PC-9 (cell line): Measurements from ENCODE around the gene DDX42. TPM values are rescaled to one million over a fixed set of nuclear protein-coding genes. Genes with fewer than 3 reads are reported as not detected.

Experiments used
- BruUV-seq: library from RNA; stranded (reverse); fragments of 400-500 nt; replicated peaks from 2 replicates; lab custom pipeline; 2021; lab: Mats Ljungman, UMichigan
- CTCF ChIA-PET: fragments of 300-600 bp; sonication (Branson Sonifier 250); formaldehyde crosslinking; loops from one replicate; lab custom pipeline; 2022; ENCODE audit warnings: antibody characterized with exemption; lab: Charles Lee
- POLR2A ChIA-PET: fragments of 300-600 bp; sonication (Branson Sonifier 250); formaldehyde crosslinking; loops from one replicate; lab custom pipeline; 2022; ENCODE audit warnings: antibody characterized with exemption; ENCODE audit not compliant: unreplicated experiment; lab: Charles Lee
- DNase-seq, 2 experiments: peaks; one replicate each; pipeline versions ENCODE4 v3.0.0 to v3.0.0-alpha.2; 2015 to 2022; ENCODE audit warnings: mixed read lengths in 1 of 2
- H2AFZ ChIP-seq: fragments of 200-600 bp; sonication (generic); 2 replicates; pipeline ENCODE4 v1.8.1; 2017; ENCODE audit warnings: antibody characterized with exemption
- H3F3A ChIP-seq: fragments of 200-600 bp; sonication (generic); 2 replicates; pipeline ENCODE4 v1.8.1; 2017; ENCODE audit warnings: antibody characterized with exemption, mild to moderate bottlenecking, low read depth; ENCODE audit not compliant: insufficient read depth
- H3K27ac ChIP-seq: fragments of 200-600 bp; sonication (generic); 2 replicates; pipeline ENCODE4 v1.6.1; 2016; ENCODE audit warnings: mixed run types
- H3K27me3 ChIP-seq: fragments of 200-600 bp; sonication (generic); 2 replicates; pipeline ENCODE4 v1.6.1; 2016; ENCODE audit warnings: low read depth, mixed run types; ENCODE audit not compliant: insufficient read depth
- H3K36me3 ChIP-seq: fragments of 200-600 bp; sonication (generic); 2 replicates; pipeline ENCODE4 v1.6.1; 2016; ENCODE audit warnings: low read depth, mixed run types
- H3K4me1 ChIP-seq: fragments of 200-600 bp; sonication (generic); replicated peaks from 2 replicates; pipeline ENCODE4 v1.6.1; 2016; ENCODE audit warnings: mixed run types; ENCODE audit not compliant: insufficient read depth
- H3K4me2 ChIP-seq: fragments of 200-600 bp; sonication (generic); 2 replicates; pipeline ENCODE4 v1.6.1; 2017; ENCODE audit warnings: mixed run types
- H3K4me3 ChIP-seq: fragments of 200-600 bp; sonication (generic); 2 replicates; pipeline ENCODE4 v1.6.1; 2016; ENCODE audit warnings: mixed run types
- H3K79me2 ChIP-seq: fragments of 200-600 bp; sonication (generic); 2 replicates; pipeline ENCODE4 v1.6.1; 2017; ENCODE audit warnings: low read depth, mixed run types
- H3K9me2 ChIP-seq: fragments of 200-600 bp; sonication (generic); 2 replicates; pipeline ENCODE4 v1.8.1; 2017; ENCODE audit warnings: mild to moderate bottlenecking; ENCODE audit not compliant: insufficient read depth
- H3K9me3 ChIP-seq: fragments of 200-600 bp; sonication (generic); 2 replicates; pipeline ENCODE4 v1.8.1; 2016; ENCODE audit warnings: low read depth; ENCODE audit not compliant: insufficient read depth
- H4K20me1 ChIP-seq: fragments of 200-600 bp; sonication (generic); 2 replicates; pipeline ENCODE4 v1.8.1; 2017; ENCODE audit not compliant: insufficient read depth
- EZH2 ChIP-seq: fragments of 200-600 bp; sonication (generic); IDR thresholded peaks from 2 replicates; pipeline ENCODE4 v1.8.0; 2017; ENCODE audit warnings: antibody characterized with exemption, low read depth
- intact Hi-C: fragments of 100-400 bp; cut with micrococcal nuclease; formaldehyde crosslinking; loops from one replicate; pipeline ENCODE4 v1.10.0; 2022; ENCODE audit not compliant: unreplicated experiment
- total RNA-seq: library from RNA; stranded (reverse); gene quantifications from 2 replicates; pipeline ENCODE4 v1.2.3, GENCODE V29; 2021
- TF ChIP-seq, protein P1 (sequence below): fragments of 200-600 bp; sonication (generic); conservative IDR thresholded peaks from 2 replicates; pipeline ENCODE4 v1.6.1; 2017; ENCODE audit warnings: mixed run types, antibody characterized with exemption, mild to moderate bottlenecking, moderate library complexity

The DDX42 gene
- total RNA-seq, 1 experiment from 2014 or later, result 107 TPM

DNA sequence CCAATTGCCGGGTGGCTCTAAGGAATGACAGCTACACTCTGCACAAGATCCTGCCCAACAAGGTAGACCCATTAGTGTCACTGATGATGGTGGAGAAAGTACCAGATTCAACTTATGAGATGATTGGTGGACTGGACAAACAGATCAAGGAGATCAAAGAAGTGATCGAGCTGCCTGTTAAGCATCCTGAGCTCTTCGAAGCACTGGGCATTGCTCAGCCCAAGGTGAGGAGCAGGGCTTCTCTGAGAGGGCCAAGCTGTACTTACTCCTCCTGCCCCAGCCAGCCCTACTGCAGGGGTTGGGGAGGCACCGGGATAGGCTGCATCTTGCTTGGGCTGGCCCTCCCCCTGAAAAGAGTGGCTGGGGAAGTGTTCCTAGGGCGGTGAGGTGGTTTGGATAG is 56.3 kb downstream of the DDX42 start:
- H3K4me3 ChIP-seq, result no peak overlapping the region
- POLR2A ChIA-PET, result interaction anchor here (0.6 kb wide), 1 partner anchor 79 kb away, joined by 4 read pairs; no protein-coding TSS in a partner anchor
- H3K36me3 ChIP-seq, result peaks cover 31% of the 10 kb centered on the region
- TF ChIP-seq EZH2, result no peak
- BruUV-seq, result no TSS peak
- no peaks in the 10 kb centered on the region for H3K9me2 ChIP-seq
- no peak overlapping the region for H3K27ac ChIP-seq
- no peaks in the 10 kb centered on the region for H3K9me3 ChIP-seq
- CTCF ChIA-PET, result no interaction called here
- H3K79me2 ChIP-seq, result peaks cover 42% of the 10 kb centered on the region
- DNase-seq, result no peak
- peaks cover 18% of the 10 kb centered on the region for H3K4me1 ChIP-seq
- peaks cover 10% of the 10 kb centered on the region; the same call in 1 of the 2 replicates for H4K20me1 ChIP-seq
- peaks cover 42% of the 10 kb centered on the region for H3F3A ChIP-seq
- intact Hi-C loops, result no loop called here
- no peak overlapping the region for H2AFZ ChIP-seq
- H3K4me2 ChIP-seq, result no peak overlapping the region
- no peaks in the 10 kb centered on the region for H3K27me3 ChIP-seq

DNA sequence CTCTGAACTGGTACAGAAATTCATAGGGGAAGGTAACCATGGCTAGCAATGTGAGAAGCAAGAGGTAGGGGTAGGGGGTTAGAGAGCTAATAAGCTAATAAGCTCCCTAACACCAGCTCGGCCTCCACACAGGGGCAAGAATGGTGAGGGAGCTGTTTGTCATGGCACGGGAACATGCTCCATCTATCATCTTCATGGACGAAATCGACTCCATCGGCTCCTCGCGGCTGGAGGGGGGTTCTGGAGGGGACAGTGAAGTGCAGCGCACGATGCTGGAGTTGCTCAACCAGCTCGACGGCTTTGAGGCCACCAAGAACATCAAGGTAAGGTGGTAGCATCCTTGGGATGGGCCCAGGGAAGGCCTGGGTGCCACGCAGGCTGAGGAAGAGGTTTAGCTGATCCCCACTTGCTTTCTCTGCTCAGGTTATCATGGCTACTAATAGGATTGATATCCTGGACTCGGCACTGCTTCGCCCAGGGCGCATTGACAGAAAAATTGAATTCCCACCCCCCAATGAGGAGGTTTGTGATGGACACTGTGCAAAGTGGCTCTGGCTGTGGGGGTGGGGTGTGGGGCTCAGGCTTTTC is 57.0 kb downstream of the DDX42 start:
- ChIA-PET POLR2A (interaction anchor here (0.6 kb wide), 1 partner anchor 80 kb away, joined by 4 read pairs; no protein-coding TSS in a partner anchor), CTCF (no interaction called here)
- Histone ChIP-seq H3K27ac (no peak overlapping the region), H3K36me3 (peaks cover 31% of the 10 kb centered on the region), H3K79me2 (peaks cover 38% of the 10 kb centered on the region), H4K20me1 (peaks cover 10% of the 10 kb centered on the region; the same call in 1 of the 2 replicates), H2AFZ (no peak overlapping the region), H3K27me3 (no peaks in the 10 kb centered on the region), H3K4me2 (no peak overlapping the region), H3K9me2 (no peaks in the 10 kb centered on the region), H3F3A (peaks cover 41% of the 10 kb centered on the region), H3K9me3 (no peaks in the 10 kb centered on the region), H3K4me3 (no peak overlapping the region), H3K4me1 (peaks cover 11% of the 10 kb centered on the region)
- DNase-seq, result no peak
- intact Hi-C loops, result no loop called here
- no peak for TF ChIP-seq EZH2
- TF ChIP-seq, protein P1, sequence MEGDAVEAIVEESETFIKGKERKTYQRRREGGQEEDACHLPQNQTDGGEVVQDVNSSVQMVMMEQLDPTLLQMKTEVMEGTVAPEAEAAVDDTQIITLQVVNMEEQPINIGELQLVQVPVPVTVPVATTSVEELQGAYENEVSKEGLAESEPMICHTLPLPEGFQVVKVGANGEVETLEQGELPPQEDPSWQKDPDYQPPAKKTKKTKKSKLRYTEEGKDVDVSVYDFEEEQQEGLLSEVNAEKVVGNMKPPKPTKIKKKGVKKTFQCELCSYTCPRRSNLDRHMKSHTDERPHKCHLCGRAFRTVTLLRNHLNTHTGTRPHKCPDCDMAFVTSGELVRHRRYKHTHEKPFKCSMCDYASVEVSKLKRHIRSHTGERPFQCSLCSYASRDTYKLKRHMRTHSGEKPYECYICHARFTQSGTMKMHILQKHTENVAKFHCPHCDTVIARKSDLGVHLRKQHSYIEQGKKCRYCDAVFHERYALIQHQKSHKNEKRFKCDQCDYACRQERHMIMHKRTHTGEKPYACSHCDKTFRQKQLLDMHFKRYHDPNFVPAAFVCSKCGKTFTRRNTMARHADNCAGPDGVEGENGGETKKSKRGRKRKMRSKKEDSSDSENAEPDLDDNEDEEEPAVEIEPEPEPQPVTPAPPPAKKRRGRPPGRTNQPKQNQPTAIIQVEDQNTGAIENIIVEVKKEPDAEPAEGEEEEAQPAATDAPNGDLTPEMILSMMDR, result no peak
- BruUV-seq, result no TSS peak

DNA sequence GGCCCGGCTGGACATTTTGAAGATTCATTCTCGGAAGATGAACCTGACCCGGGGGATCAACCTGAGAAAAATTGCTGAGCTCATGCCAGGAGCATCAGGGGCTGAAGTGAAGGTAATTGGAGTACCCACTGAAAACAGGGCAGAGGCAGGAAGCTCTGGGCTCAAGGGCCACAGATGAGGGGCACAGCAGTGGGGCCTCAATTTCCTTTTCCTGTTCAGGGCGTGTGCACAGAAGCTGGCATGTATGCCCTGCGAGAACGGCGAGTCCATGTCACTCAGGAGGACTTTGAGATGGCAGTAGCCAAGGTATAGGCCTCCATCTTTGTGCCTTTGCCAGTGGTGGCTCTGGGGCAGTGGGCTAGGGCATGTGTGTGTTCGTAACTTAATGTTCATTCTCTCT is 57.5 kb downstream of the DDX42 start:
- H3K4me1 ChIP-seq, result peaks cover 10% of the 10 kb centered on the region

More for the DNA sequence above, 57.5 kb downstream of the DDX42 start:
- Histone ChIP-seq H3K36me3 (peaks cover 31% of the 10 kb centered on the region), H2AFZ (no peak overlapping the region), H3K27me3 (no peaks in the 10 kb centered on the region), H4K20me1 (peaks cover 10% of the 10 kb centered on the region; the same call in 1 of the 2 replicates), H3K4me3 (no peak overlapping the region), H3K79me2 (peaks cover 33% of the 10 kb centered on the region), H3K9me2 (no peaks in the 10 kb centered on the region), H3K4me2 (no peak overlapping the region), H3K9me3 (no peaks in the 10 kb centered on the region), H3F3A (peaks cover 36% of the 10 kb centered on the region), H3K27ac (no peak overlapping the region)
- CTCF ChIA-PET, result no interaction called here
- DNase-seq, result no peak
- POLR2A ChIA-PET, result no interaction called here
- intact Hi-C loops, result no loop called here
- TF ChIP-seq, protein P1, result no peak
- TF ChIP-seq EZH2, result no peak
- BruUV-seq, result no TSS peak
